Neural progenitor cell (in vitro differentiated cells): ENCODE data around the gene FAM163B. TPM values are rescaled to one million over a fixed set of nuclear protein-coding genes. Genes with fewer than 3 reads are reported as not detected.
A peak's percentile ranks its signal among the peaks of the same experiment; 100 is the strongest.

Experiments
- DNase-seq: peaks from one replicate; pipeline ENCODE4 v3.0.0-alpha.2; 2016; ENCODE audit warnings: low spot score
- H2AFZ ChIP-seq: fragments of 200-600 bp; sonication (generic); replicated peaks from 2 replicates; pipeline ENCODE4 v1.6.1; 2016; ENCODE audit warnings: antibody characterized with exemption
- H3F3A ChIP-seq: fragments of 200-600 bp; sonication (generic); 2 replicates; pipeline ENCODE4 v1.6.1; 2016; ENCODE audit warnings: antibody characterized with exemption, low read depth
- H3K27ac ChIP-seq: fragments of 200-600 bp; sonication (generic); 2 replicates; pipeline ENCODE4 v1.5.1; 2016; ENCODE audit warnings: mild to moderate bottlenecking
- H3K27me3 ChIP-seq: fragments of 200-600 bp; sonication (generic); 2 replicates; pipeline ENCODE4 v1.6.1; 2016; ENCODE audit warnings: mild to moderate bottlenecking, moderate library complexity
- H3K36me3 ChIP-seq: fragments of 200-600 bp; sonication (generic); 2 replicates; pipeline ENCODE4 v1.5.1; 2016
- H3K4me1 ChIP-seq: fragments of 200-600 bp; sonication (generic); 2 replicates; pipeline ENCODE4 v1.6.1; 2016; ENCODE audit warnings: mixed run types
- H3K4me2 ChIP-seq: fragments of 200-600 bp; sonication (generic); 2 replicates; pipeline ENCODE4 v1.6.1; 2016
- H3K4me3 ChIP-seq: fragments of 200-600 bp; sonication (generic); 2 replicates; pipeline ENCODE4 v1.5.1; 2016
- H3K79me2 ChIP-seq: fragments of 200-600 bp; sonication (generic); 2 replicates; pipeline ENCODE4 v1.6.1; 2016; ENCODE audit warnings: low read depth
- H3K9ac ChIP-seq: fragments of 200-600 bp; sonication (generic); 2 replicates; pipeline ENCODE4 v1.6.1; 2016
- H3K9me3 ChIP-seq: fragments of 200-600 bp; sonication (generic); 2 replicates; pipeline ENCODE4 v1.5.1; 2016; ENCODE audit warnings: low read depth
- H4K20me1 ChIP-seq: fragments of 200-600 bp; sonication (generic); 2 replicates; pipeline ENCODE4 v1.6.1; 2016; ENCODE audit warnings: low read depth
- H3K27ac Mint-ChIP-seq: 3 replicates; pipeline ENCODE4 v1.8.0; 2021; ENCODE audit warnings: mixed read lengths
- H3K27me3 Mint-ChIP-seq: 2 replicates; pipeline ENCODE4 v1.8.0; 2022; ENCODE audit warnings: low read depth, mild to moderate bottlenecking, inconsistent platforms, moderate library complexity, mixed read lengths; ENCODE audit not compliant: insufficient read depth
- H3K36me3 Mint-ChIP-seq: 3 replicates; pipeline ENCODE4 v1.8.0; 2021; ENCODE audit warnings: mixed read lengths
- H3K4me1 Mint-ChIP-seq: 3 replicates; pipeline ENCODE4 v1.8.0; 2021; ENCODE audit warnings: mixed read lengths
- H3K4me3 Mint-ChIP-seq: 3 replicates; pipeline ENCODE4 v1.8.0; 2021; ENCODE audit warnings: mild to moderate bottlenecking, moderate library complexity, mixed read lengths
- H3K9me3 Mint-ChIP-seq: 3 replicates; pipeline ENCODE4 v1.8.0; 2020; ENCODE audit warnings: mixed read lengths
- CTCF ChIP-seq: fragments of 200-600 bp; sonication (generic); IDR thresholded peaks from 2 replicates; pipeline ENCODE4 v1.5.1; 2017; ENCODE audit warnings: antibody characterized with exemption, mild to moderate bottlenecking
- EZH2 ChIP-seq: fragments of 200-600 bp; sonication (generic); IDR thresholded peaks from 2 replicates; pipeline ENCODE4 v1.6.1; 2017; ENCODE audit warnings: antibody characterized with exemption, mild to moderate bottlenecking, moderate library complexity
- EZH2phosphoT487 ChIP-seq: fragments of 200-600 bp; sonication (generic); IDR thresholded peaks from 2 replicates; pipeline ENCODE4 v1.6.1; 2017; ENCODE audit warnings: antibody characterized with exemption
- total RNA-seq: library from RNA; depleted of rRNA; stranded (reverse); fragments of >200 nt; gene quantifications from 2 replicates; pipeline ENCODE4 v1.2.3, GENCODE V29; 2015; ENCODE audit warnings: low replicate concordance

FAM163B gene
- total RNA-seq, 1 donor from 2014 or later: not detected

- no peaks in the 10 kb centered on the region for H3K36me3 Mint-ChIP-seq
Observed at GRCh38 chr9:133638711-133639110, 29.5 kb upstream of the FAM163B start.

GRCh38 chr9:133638076-133638475 is 28.9 kb upstream of the FAM163B start:
- H3K27ac Mint-ChIP-seq: peak overlapping the region; percentile 72
- no peak for DNase-seq
- H3K4me1 ChIP-seq: peaks cover 36% of the 10 kb centered on the region
- no peak overlapping the region for H3K4me3 ChIP-seq
- no peaks in the 10 kb centered on the region for H3K9me3 Mint-ChIP-seq
- no peak for TF ChIP-seq EZH2
- TF ChIP-seq EZH2phosphoT487: no peak
- TF ChIP-seq CTCF: no peak
- H2AFZ ChIP-seq: peak overlapping the region; percentile 3
- no peak overlapping the region for H3K9ac ChIP-seq
- peaks cover 4% of the 10 kb centered on the region for H3F3A ChIP-seq
- no peaks in the 10 kb centered on the region for H3K27me3 ChIP-seq
- H3K4me3 Mint-ChIP-seq: no peak overlapping the region
- H3K4me1 Mint-ChIP-seq: peaks cover 49% of the 10 kb centered on the region
- H3K27me3 Mint-ChIP-seq: peaks cover 8% of the 10 kb centered on the region
- H3K9me3 ChIP-seq: no peaks in the 10 kb centered on the region
- H3K4me2 ChIP-seq: peak overlapping the region; percentile 56
- no peaks in the 10 kb centered on the region for H3K36me3 Mint-ChIP-seq
- H3K27ac ChIP-seq: no peak overlapping the region
- no peaks in the 10 kb centered on the region for H3K79me2 ChIP-seq
- H4K20me1 ChIP-seq: no peaks in the 10 kb centered on the region
- no peaks in the 10 kb centered on the region for H3K36me3 ChIP-seq

More at GRCh38 chr9:133638711-133639110, 29.5 kb upstream of the FAM163B start:
- no peaks in the 10 kb centered on the region for H3K27me3 ChIP-seq
- H3K27ac Mint-ChIP-seq: peak overlapping the region; percentile 72
- no peak overlapping the region for H3K4me3 ChIP-seq
- no peak overlapping the region for H3K27ac ChIP-seq
- peaks cover 4% of the 10 kb centered on the region for H3F3A ChIP-seq
- H3K9ac ChIP-seq: no peak overlapping the region
- no peak overlapping the region for H3K4me3 Mint-ChIP-seq
- no peaks in the 10 kb centered on the region for H3K36me3 ChIP-seq
- TF ChIP-seq EZH2phosphoT487 (no peak), EZH2 (no peak), CTCF (no peak)
- H3K4me1 ChIP-seq: peaks cover 30% of the 10 kb centered on the region
- DNase-seq: no peak
- no peaks in the 10 kb centered on the region for H3K9me3 ChIP-seq
- peaks cover 47% of the 10 kb centered on the region for H3K4me1 Mint-ChIP-seq
- H2AFZ ChIP-seq: no peak overlapping the region
- peaks cover 5% of the 10 kb centered on the region for H3K27me3 Mint-ChIP-seq
- no peaks in the 10 kb centered on the region for H3K9me3 Mint-ChIP-seq
- H3K4me2 ChIP-seq: no peak overlapping the region
- no peaks in the 10 kb centered on the region for H4K20me1 ChIP-seq
- H3K79me2 ChIP-seq: no peaks in the 10 kb centered on the region

- H3K4me3 ChIP-seq: no peak overlapping the region
- peak; percentile 78 for DNase-seq
- no peak overlapping the region for H3K4me3 Mint-ChIP-seq
- H3K4me1 Mint-ChIP-seq: peaks cover 54% of the 10 kb centered on the region
- no peak for TF ChIP-seq EZH2phosphoT487
- no peak for TF ChIP-seq EZH2
- TF ChIP-seq CTCF: no peak
- H3K36me3 Mint-ChIP-seq: no peaks in the 10 kb centered on the region
- H3K79me2 ChIP-seq: no peaks in the 10 kb centered on the region
- H2AFZ ChIP-seq: peak overlapping the region; percentile 3
- no peak overlapping the region for H3K27ac ChIP-seq
- peaks cover 8% of the 10 kb centered on the region for H3K27me3 Mint-ChIP-seq
- H3K36me3 ChIP-seq: no peaks in the 10 kb centered on the region
- peaks cover 39% of the 10 kb centered on the region for H3K4me1 ChIP-seq
- H3K27ac Mint-ChIP-seq: no peak overlapping the region
- H3K4me2 ChIP-seq: peak overlapping the region; percentile 56
- H3K27me3 ChIP-seq: no peaks in the 10 kb centered on the region
- peaks cover 4% of the 10 kb centered on the region for H3F3A ChIP-seq
- no peaks in the 10 kb centered on the region for H4K20me1 ChIP-seq
- no peaks in the 10 kb centered on the region for H3K9me3 ChIP-seq
- H3K9ac ChIP-seq: no peak overlapping the region
- no peaks in the 10 kb centered on the region for H3K9me3 Mint-ChIP-seq
Observed at GRCh38 chr9:133637451-133638055, 28.4 kb upstream of the FAM163B start.
